OCI-LY7 (cell line): ENCODE measurements around the gene KIDINS220. TPM values are rescaled to one million over a fixed set of nuclear protein-coding genes. Genes with fewer than 3 reads are reported as not detected.

Experiments used
- BruUV-seq: library from RNA; stranded (reverse); fragments of 400-500 nt; replicated peaks from 2 replicates; lab custom pipeline; 2021; lab: Mats Ljungman, UMichigan
- CTCF ChIA-PET: fragments of 300-600 bp; sonication (Branson Sonifier 250); formaldehyde crosslinking; loops from one replicate; lab custom pipeline; 2022; ENCODE audit warnings: antibody characterized with exemption; ENCODE audit not compliant: unreplicated experiment; lab: Charles Lee
- POLR2A ChIA-PET: fragments of 300-600 bp; sonication (Branson Sonifier 250); formaldehyde crosslinking; loops from one replicate; lab custom pipeline; 2022; ENCODE audit warnings: antibody characterized with exemption; lab: Charles Lee
- DNase-seq: peaks from one replicate; pipeline ENCODE4 v3.0.0-alpha.2; 2015; ENCODE audit warnings: low spot score
- H2AFZ ChIP-seq: fragments of 200-600 bp; sonication (generic), shearing (Covaris generic); 2 replicates; pipeline ENCODE4 v1.6.1; 2014; ENCODE audit warnings: mild to moderate bottlenecking, antibody characterized with exemption, low read length, moderate library complexity
- H3K27ac ChIP-seq: fragments of 200-600 bp; sonication (generic); 2 replicates; pipeline ENCODE4 v1.5.1; 2014; ENCODE audit warnings: mixed run types, low read depth, mild to moderate bottlenecking, moderate library complexity, low read length, inconsistent platforms; ENCODE audit not compliant: poor library complexity, severe bottlenecking
- H3K36me3 ChIP-seq: fragments of 200-600 bp; sonication (generic); 2 replicates; pipeline ENCODE4 v1.6.1; 2014; ENCODE audit warnings: mild to moderate bottlenecking, antibody characterized with exemption, low read length, moderate library complexity, mixed read lengths; ENCODE audit not compliant: insufficient read depth
- H3K4me1 ChIP-seq: fragments of 200-600 bp; sonication (generic); 2 replicates; pipeline ENCODE4 v1.5.1; 2014; ENCODE audit warnings: mild to moderate bottlenecking, low read length; ENCODE audit not compliant: insufficient read depth, poor library complexity, severe bottlenecking
- H3K4me2 ChIP-seq: fragments of 200-600 bp; sonication (generic); 2 replicates; pipeline ENCODE4 v1.6.1; 2014; ENCODE audit warnings: mild to moderate bottlenecking, low read length
- H3K4me3 ChIP-seq: fragments of 200-600 bp; sonication (generic); 2 replicates; pipeline ENCODE4 v1.5.1; 2014; ENCODE audit warnings: mild to moderate bottlenecking, low read depth, low read length; ENCODE audit not compliant: poor library complexity, severe bottlenecking
- H3K79me2 ChIP-seq: fragments of 200-600 bp; sonication (generic); 2 replicates; pipeline ENCODE4 v1.6.1; 2016; ENCODE audit warnings: low read depth, mild to moderate bottlenecking, low read length, moderate library complexity, mixed read lengths; ENCODE audit not compliant: insufficient read depth
- H3K9me2 ChIP-seq: fragments of 200-600 bp; sonication (generic); 2 replicates; pipeline ENCODE4 v1.6.1; 2016; ENCODE audit warnings: mild to moderate bottlenecking, low read length, mixed read lengths; ENCODE audit not compliant: insufficient read depth
- H3K9me3 ChIP-seq: fragments of 200-600 bp; sonication (generic); 2 replicates; pipeline ENCODE4 v1.6.1; 2014; ENCODE audit warnings: mild to moderate bottlenecking, mixed run types, low read length, mixed read lengths
- H4K20me1 ChIP-seq: fragments of 200-600 bp; sonication (generic); 2 replicates; pipeline ENCODE4 v1.6.1; 2014; ENCODE audit warnings: mild to moderate bottlenecking, antibody characterized with exemption, low read length, moderate library complexity, mixed read lengths; ENCODE audit not compliant: insufficient read depth
- CTCF ChIP-seq: fragments of 200-600 bp; sonication (generic); conservative IDR thresholded peaks from 2 replicates; pipeline ENCODE4 v1.5.1; 2014; ENCODE audit warnings: mild to moderate bottlenecking, antibody characterized with exemption, low read length, moderate library complexity, mixed read lengths
- EZH2phosphoT487 ChIP-seq: fragments of 200-600 bp; sonication (generic); IDR thresholded peaks from 2 replicates; pipeline ENCODE4 v1.6.1; 2018; ENCODE audit warnings: low read depth, borderline replicate concordance, mild to moderate bottlenecking, mixed run types, antibody characterized with exemption, low read length, moderate library complexity, mixed read lengths
- intact Hi-C: fragments of 100-400 bp; cut with micrococcal nuclease; formaldehyde crosslinking; loops from one replicate; pipeline ENCODE4 v1.10.0; 2022; ENCODE audit not compliant: unreplicated experiment
- total RNA-seq, 2 experiments: library from RNA; depleted of rRNA in 1 of 2; stranded (reverse); fragments of >200 nt in 1 of 2; shearing (Covaris generic) in 1 of 2; gene quantifications; 2 replicates each; pipeline ENCODE4 v1.2.3, GENCODE V29; 2014 to 2022

The KIDINS220 gene
- total RNA-seq, 2 experiments from 2014 or later = 29.1 to 32.3 TPM

GRCh38 chr2:8799004-8799403 lies 38.4 kb downstream of the KIDINS220 start:
- intact Hi-C loops = no loop called here
- no peak overlapping the region for H3K4me2 ChIP-seq
- no TSS peak for BruUV-seq
- no peak for TF ChIP-seq EZH2phosphoT487
- TF ChIP-seq CTCF = no peak
- H3K79me2 ChIP-seq = no peaks in the 10 kb centered on the region
- H3K9me2 ChIP-seq = no peaks in the 10 kb centered on the region
- H3K27ac ChIP-seq = no peak overlapping the region
- H2AFZ ChIP-seq = no peak overlapping the region
- peaks cover 54% of the 10 kb centered on the region for H3K36me3 ChIP-seq
- no peaks in the 10 kb centered on the region for H3K9me3 ChIP-seq
- ChIA-PET POLR2A (interaction anchor here (0.6 kb wide), 1 partner anchor 540 kb away, joined by 3 read pairs; no protein-coding TSS in a partner anchor), CTCF (no interaction called here)
- no peaks in the 10 kb centered on the region for H4K20me1 ChIP-seq
- DNase-seq = no peak
- H3K4me3 ChIP-seq = no peak overlapping the region
- no peaks in the 10 kb centered on the region for H3K4me1 ChIP-seq

GRCh38 chr2:8798393-8798792 lies 39.0 kb downstream of the KIDINS220 start:
- ChIA-PET CTCF (no interaction called here), POLR2A (interaction anchor here (0.5 to 0.6 kb wide), 2 partner anchors 540 to 844 kb away, joined by 3 read pairs; no protein-coding TSS in a partner anchor)
- Histone ChIP-seq H3K4me2 (no peak overlapping the region), H3K79me2 (no peaks in the 10 kb centered on the region), H3K36me3 (peaks cover 54% of the 10 kb centered on the region), H3K4me1 (no peaks in the 10 kb centered on the region), H4K20me1 (no peaks in the 10 kb centered on the region), H3K9me3 (no peaks in the 10 kb centered on the region), H2AFZ (no peak overlapping the region), H3K9me2 (no peaks in the 10 kb centered on the region), H3K27ac (no peak overlapping the region), H3K4me3 (no peak overlapping the region)
- intact Hi-C loops = no loop called here
- TF ChIP-seq CTCF (no peak), EZH2phosphoT487 (no peak)
- no TSS peak for BruUV-seq
- no peak for DNase-seq

GRCh38 chr2:8797682-8798081 lies 39.7 kb downstream of the KIDINS220 start:
- H3K4me3 ChIP-seq = no peak overlapping the region
- H4K20me1 ChIP-seq = no peaks in the 10 kb centered on the region
- H3K9me2 ChIP-seq = no peaks in the 10 kb centered on the region
- TF ChIP-seq CTCF = no peak
- no peak for TF ChIP-seq EZH2phosphoT487
- CTCF ChIA-PET = no interaction called here
- H3K79me2 ChIP-seq = no peaks in the 10 kb centered on the region
- BruUV-seq = no TSS peak
- POLR2A ChIA-PET = no interaction called here
- H3K4me2 ChIP-seq = no peak overlapping the region
- no peak overlapping the region for H3K27ac ChIP-seq
- DNase-seq = no peak
- H3K9me3 ChIP-seq = no peaks in the 10 kb centered on the region
- H3K36me3 ChIP-seq = peaks cover 48% of the 10 kb centered on the region
- H2AFZ ChIP-seq = no peak overlapping the region
- H3K4me1 ChIP-seq = no peaks in the 10 kb centered on the region
- intact Hi-C loops = no loop called here
